ENCODE results near the gene SLC9A3. TPM values are rescaled to one million over a fixed set of nuclear protein-coding genes. Genes with fewer than 3 reads are reported as not detected.

Gene SLC9A3
- total and polyA plus RNA-seq, 2 of the 13 experiments (the other 11 are each of a cell fraction or from before 2014, with no cell fraction given), result 1.5 to 1.8 TPM

GRCh38 chr5:494667-495255, 29.5 kb downstream of the SLC9A3 start (continued):
- TF ChIP-seq KDM4B (CRISPR knock-in tag; IDR thresholded peaks at IDR 0.05), result no peak

- Histone ChIP-seq H3K79me2 (ENCODE audit: insufficient read depth, low read length) (no peaks in the 10 kb centered on the region), H3K9ac (ENCODE audit: insufficient read depth, low read depth, low read length) (no peak overlapping the region), H3K4me3 (replicated peaks in 1 of 3; ENCODE audit: insufficient read depth in 1 of 3, low read depth in 2 of 3, low read length in 3 of 3) (no peak overlapping the region), H3K36me3 (replicated peaks in 1 of 2; ENCODE audit: control insufficient read depth in 1 of 2, insufficient read depth in 2 of 2, low read length in 2 of 2) (no peaks in the 10 kb centered on the region), H4K20me1 (ENCODE audit: insufficient read depth, low read length) (0 out of 2 replicates have a peak, but pooled peaks cover under 1% of the 10 kb centered on the region), H3K4me1 (ENCODE audit: insufficient read depth, low read length) (peaks cover 10% of the 10 kb centered on the region), H3K27me3 (ENCODE audit: control insufficient read depth in 1 of 2, insufficient read depth in 2 of 2, low read length in 2 of 2) (peaks cover 23 to 82% of the 10 kb centered on the region in 2 experiments), H3K9me3 (ENCODE audit: low read length) (no peaks in the 10 kb centered on the region), H3K4me2 (ENCODE audit: low read depth, low read length) (no peak overlapping the region), H3K27ac (ENCODE audit: extremely low read length, insufficient read depth, low read length) (no peak overlapping the region), H2AFZ (ENCODE audit: low read length) (no peak overlapping the region)
- CTCF ChIA-PET (ENCODE audit: low intra/inter-chr PET ratio, low total read pairs), result no interaction called here
- FAIRE-seq (no peak), ATAC-seq (peak; percentile 4; the same call in 2 of the 3 replicates), DNase-seq (ENCODE audit: low spot score) (no peak)
- in situ Hi-C loops (cut with HindIII; ENCODE audit: extremely low pct_ligation_motif_present, low pct_unique_long_range_greater_than_20kb), result no loop called here
- intact Hi-C loops (cut with micrococcal nuclease; ENCODE audit: unreplicated experiment), result no loop called here
- WGBS (ENCODE audit: low lambda C conversion rate), result 7% methylated on average over 3 of the region's 13 CpGs
- POLR2A ChIA-PET, result no interaction called here
- TF ChIP-seq ISX (CRISPR knock-in tag; conservative IDR thresholded peaks at IDR 0.05) (no peak), KMT2B (CRISPR knock-in tag; IDR thresholded peaks at IDR 0.05) (no peak), ZNF484 (CRISPR knock-in tag; IDR thresholded peaks at IDR 0.05; ENCODE audit: borderline replicate concordance, low read depth) (no peak)
- no TSS peak for BruUV-seq (replicated peaks)
Observed at GRCh38 chr5:493758-494157, 30.5 kb downstream of the SLC9A3 start.

GRCh38 chr5:493119-493701, 31.0 kb downstream of the SLC9A3 start:
- WGBS (ENCODE audit: low lambda C conversion rate), result 35% methylated on average over 7 of the region's 26 CpGs
- Histone ChIP-seq H3K4me1 (ENCODE audit: insufficient read depth, low read length) (peaks cover 11% of the 10 kb centered on the region), H3K4me2 (ENCODE audit: low read depth, low read length) (no peak overlapping the region), H4K20me1 (ENCODE audit: insufficient read depth, low read length) (no peaks in the 10 kb centered on the region), H3K27me3 (ENCODE audit: control insufficient read depth in 1 of 2, insufficient read depth in 2 of 2, low read length in 2 of 2) (peaks cover 20 to 84% of the 10 kb centered on the region in 2 experiments), H3K36me3 (replicated peaks in 1 of 2; ENCODE audit: control insufficient read depth in 1 of 2, insufficient read depth in 2 of 2, low read length in 2 of 2) (no peaks in the 10 kb centered on the region), H3K79me2 (ENCODE audit: insufficient read depth, low read length) (no peaks in the 10 kb centered on the region), H3K9ac (ENCODE audit: insufficient read depth, low read depth, low read length) (no peak overlapping the region), H3K9me3 (ENCODE audit: low read length) (no peaks in the 10 kb centered on the region), H3K27ac (ENCODE audit: extremely low read length, insufficient read depth, low read length) (no peak overlapping the region), H3K4me3 (replicated peaks in 1 of 3; ENCODE audit: insufficient read depth in 1 of 3, low read depth in 2 of 3, low read length in 3 of 3) (no peak overlapping the region), H2AFZ (ENCODE audit: low read length) (no peak overlapping the region)
- POLR2A ChIA-PET, result no interaction called here
- FAIRE-seq (no peak), ATAC-seq (no peak), DNase-seq (ENCODE audit: low spot score) (no peak)
- in situ Hi-C loops (cut with HindIII; ENCODE audit: extremely low pct_ligation_motif_present, low pct_unique_long_range_greater_than_20kb), result no loop called here
- no TSS peak for BruUV-seq (replicated peaks)
- CTCF ChIA-PET (ENCODE audit: low intra/inter-chr PET ratio, low total read pairs), result no interaction called here
- intact Hi-C loops (cut with micrococcal nuclease; ENCODE audit: unreplicated experiment), result no loop called here
- no peak for TF ChIP-seq ARID3A (IDR thresholded peaks at IDR 0.05; ENCODE audit: low read depth, low read length)
- TF ChIP-seq E2F1 (CRISPR knock-in tag; IDR thresholded peaks at IDR 0.05), result no peak
- TF ChIP-seq MEIS2 (CRISPR knock-in tag; IDR thresholded peaks at IDR 0.05), result no peak
- no peak for TF ChIP-seq ZFP91 (CRISPR knock-in tag; IDR thresholded peaks at IDR 0.05; ENCODE audit: borderline replicate concordance)

All from HepG2 (cell line).